SK-N-SH treated with all-trans-retinoic acid at 6 μM for 48 hours (cell line): ENCODE data around the gene SPATA2L.

ENCODE experiments used
- ARNTL ChIP-seq: fragments of 450-650 bp; formaldehyde crosslinking; IDR thresholded peaks from 2 replicates; pipeline ENCODE4 v1.5.0; 2020; ENCODE audit warnings: low read depth, mild to moderate bottlenecking, moderate library complexity, borderline replicate concordance
- ISL1 ChIP-seq: fragments of 250-450 bp; sonication (Bioruptor Pico); IDR thresholded peaks from 2 replicates; pipeline ENCODE4 v2.1.2; 2022; ENCODE audit warnings: mild to moderate bottlenecking, moderate library complexity
- TF ChIP-seq, protein P1 (sequence below): fragments of 250-450 bp; sonication (Bioruptor Pico); IDR thresholded peaks from 2 replicates; pipeline ENCODE4 v1.8.0; 2020; ENCODE audit warnings: mild to moderate bottlenecking, moderate library complexity, borderline replicate concordance

DNA sequence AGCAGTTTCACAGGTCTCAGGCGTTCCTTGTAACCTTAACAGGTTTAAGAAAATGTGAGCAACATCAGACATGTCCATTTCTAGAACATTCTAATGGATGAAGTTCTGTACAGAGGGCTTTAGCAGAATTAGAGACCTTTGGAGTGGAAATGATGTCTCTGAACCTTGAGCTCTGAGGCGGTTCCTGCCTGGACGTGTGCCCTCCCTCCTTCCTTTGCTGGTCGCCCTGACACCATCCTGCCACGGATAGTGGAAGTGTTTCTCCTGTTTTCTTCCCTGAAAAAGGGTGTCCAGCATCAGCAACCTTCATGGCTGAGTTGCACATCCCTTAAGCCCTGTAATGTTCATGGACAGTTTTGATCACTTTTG is 32.7 kb downstream of the SPATA2L start:
- no peak for TF ChIP-seq ISL1 (CRISPR knock-in tag)
- TF ChIP-seq, protein P1, sequence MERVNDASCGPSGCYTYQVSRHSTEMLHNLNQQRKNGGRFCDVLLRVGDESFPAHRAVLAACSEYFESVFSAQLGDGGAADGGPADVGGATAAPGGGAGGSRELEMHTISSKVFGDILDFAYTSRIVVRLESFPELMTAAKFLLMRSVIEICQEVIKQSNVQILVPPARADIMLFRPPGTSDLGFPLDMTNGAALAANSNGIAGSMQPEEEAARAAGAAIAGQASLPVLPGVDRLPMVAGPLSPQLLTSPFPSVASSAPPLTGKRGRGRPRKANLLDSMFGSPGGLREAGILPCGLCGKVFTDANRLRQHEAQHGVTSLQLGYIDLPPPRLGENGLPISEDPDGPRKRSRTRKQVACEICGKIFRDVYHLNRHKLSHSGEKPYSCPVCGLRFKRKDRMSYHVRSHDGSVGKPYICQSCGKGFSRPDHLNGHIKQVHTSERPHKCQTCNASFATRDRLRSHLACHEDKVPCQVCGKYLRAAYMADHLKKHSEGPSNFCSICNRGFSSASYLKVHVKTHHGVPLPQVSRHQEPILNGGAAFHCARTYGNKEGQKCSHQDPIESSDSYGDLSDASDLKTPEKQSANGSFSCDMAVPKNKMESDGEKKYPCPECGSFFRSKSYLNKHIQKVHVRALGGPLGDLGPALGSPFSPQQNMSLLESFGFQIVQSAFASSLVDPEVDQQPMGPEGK (CRISPR knock-in tag) = no peak
- no peak for TF ChIP-seq ARNTL (CRISPR knock-in tag)
